ENCODE results near the gene HOMER2. TPM values are rescaled to one million over a fixed set of nuclear protein-coding genes. Genes with fewer than 3 reads are reported as not detected.

The HOMER2 gene
- total RNA-seq, 1 experiment from 2014 or later, result 14.2 TPM

DNA sequence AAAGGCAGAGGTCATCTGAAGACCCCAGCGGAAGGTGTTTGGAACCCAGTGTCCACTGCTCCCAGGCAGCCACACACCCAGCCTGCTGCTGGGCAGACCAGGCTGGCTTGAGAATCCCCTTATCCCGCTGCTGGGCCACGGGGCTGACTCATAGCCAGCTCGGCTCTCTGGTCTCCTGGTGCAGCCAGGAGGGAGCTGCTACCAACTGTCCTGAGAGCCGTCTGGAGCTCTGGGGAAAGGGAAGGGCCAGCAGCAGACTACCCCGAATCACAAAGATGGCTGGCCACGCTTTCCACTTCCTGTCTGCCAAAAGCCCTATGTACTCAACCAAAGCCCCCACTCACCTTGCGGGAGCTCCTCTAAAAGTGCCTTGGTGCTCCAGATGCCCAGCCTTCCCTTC lies 104.8 kb downstream of the HOMER2 start:
- H3K4me3 Mint-ChIP-seq, result no peak overlapping the region
- no peak overlapping the region for H3K4me2 ChIP-seq (ENCODE audit: insufficient read depth, insufficient read length, low read length)
- H3T11ph ChIP-seq (ENCODE audit: low read length), result no peak overlapping the region
- H3K23me2 ChIP-seq (ENCODE audit: insufficient read length, low read depth, low read length, poor library complexity, severe bottlenecking), result no peaks in the 10 kb centered on the region
- no peak overlapping the region for H4K5ac ChIP-seq (ENCODE audit: insufficient read length, low read depth, low read length)
- no peak overlapping the region for H3K14ac ChIP-seq (ENCODE audit: insufficient read depth, low read length)
- TF ChIP-seq, protein P1, sequence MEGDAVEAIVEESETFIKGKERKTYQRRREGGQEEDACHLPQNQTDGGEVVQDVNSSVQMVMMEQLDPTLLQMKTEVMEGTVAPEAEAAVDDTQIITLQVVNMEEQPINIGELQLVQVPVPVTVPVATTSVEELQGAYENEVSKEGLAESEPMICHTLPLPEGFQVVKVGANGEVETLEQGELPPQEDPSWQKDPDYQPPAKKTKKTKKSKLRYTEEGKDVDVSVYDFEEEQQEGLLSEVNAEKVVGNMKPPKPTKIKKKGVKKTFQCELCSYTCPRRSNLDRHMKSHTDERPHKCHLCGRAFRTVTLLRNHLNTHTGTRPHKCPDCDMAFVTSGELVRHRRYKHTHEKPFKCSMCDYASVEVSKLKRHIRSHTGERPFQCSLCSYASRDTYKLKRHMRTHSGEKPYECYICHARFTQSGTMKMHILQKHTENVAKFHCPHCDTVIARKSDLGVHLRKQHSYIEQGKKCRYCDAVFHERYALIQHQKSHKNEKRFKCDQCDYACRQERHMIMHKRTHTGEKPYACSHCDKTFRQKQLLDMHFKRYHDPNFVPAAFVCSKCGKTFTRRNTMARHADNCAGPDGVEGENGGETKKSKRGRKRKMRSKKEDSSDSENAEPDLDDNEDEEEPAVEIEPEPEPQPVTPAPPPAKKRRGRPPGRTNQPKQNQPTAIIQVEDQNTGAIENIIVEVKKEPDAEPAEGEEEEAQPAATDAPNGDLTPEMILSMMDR (conservative IDR thresholded peaks at IDR 0.05), result no peak
- no peaks in the 10 kb centered on the region for H4K20me1 ChIP-seq (ENCODE audit: control insufficient read depth, insufficient read depth, insufficient read length)
- H3K27ac ChIP-seq (ENCODE audit: insufficient read length, low read depth, low read length), result no peak overlapping the region
- H2BK5ac ChIP-seq (ENCODE audit: insufficient read length, low read length), result no peak overlapping the region
- H3K9me3 ChIP-seq (ENCODE audit: control insufficient read depth, low read depth, low read length), result no peaks in the 10 kb centered on the region
- H3K79me1 ChIP-seq (ENCODE audit: insufficient read depth, low read depth, low read length, poor library complexity, severe bottlenecking), result no peaks in the 10 kb centered on the region
- no peak overlapping the region for H3K9ac ChIP-seq (ENCODE audit: extremely low read depth, insufficient read length, low read length)
- H4K8ac ChIP-seq (replicated peaks; ENCODE audit: insufficient read length, low read depth, low read length), result no peak overlapping the region
- no peak for DNase-seq
- no peaks in the 10 kb centered on the region for H3K79me2 ChIP-seq (ENCODE audit: insufficient read depth, low read length)
- H3K27me3 Mint-ChIP-seq (ENCODE audit: low read depth), result no peaks in the 10 kb centered on the region
- H3K4me1 Mint-ChIP-seq, result peaks cover 14 to 20% of the 10 kb centered on the region in 2 experiments
- no peak overlapping the region for H2BK15ac ChIP-seq (ENCODE audit: low read depth, low read length)
- WGBS (ENCODE audit: extremely low coverage, insufficient read length, low lambda C conversion rate), result no CpG with 5 or more reads among the region's 8 CpGs
- no peak overlapping the region for H2AK5ac ChIP-seq (ENCODE audit: insufficient read length, low read length)
- H2BK120ac ChIP-seq (ENCODE audit: low read depth, low read length, poor library complexity, severe bottlenecking), result no peak overlapping the region
- H3K4ac ChIP-seq (ENCODE audit: low read depth, low read length), result no peak overlapping the region
- no peak overlapping the region for H3K23ac ChIP-seq (ENCODE audit: insufficient read length, low read depth, low read length)
- H3K36me3 Mint-ChIP-seq (ENCODE audit: insufficient read depth in 1 of 3, low read depth in 3 of 3), result no peaks in the 10 kb centered on the region
- H3K18ac ChIP-seq (ENCODE audit: insufficient read length, low read depth, low read length), result no peak overlapping the region
- no peaks in the 10 kb centered on the region for H3K9me3 Mint-ChIP-seq
- no peak overlapping the region for H2AFZ ChIP-seq (ENCODE audit: low read length)
- H3K56ac ChIP-seq (ENCODE audit: insufficient read length, low read depth, low read length), result no peak overlapping the region
- no peak overlapping the region for H2BK20ac ChIP-seq (ENCODE audit: low read depth, low read length, poor library complexity, severe bottlenecking)
- no peak overlapping the region for H2BK12ac ChIP-seq (ENCODE audit: insufficient read length, low read depth, low read length)
- peak overlapping the region in 1 of 3 experiments; percentile 18; a peak in 1 of 7 replicates for H3K27ac Mint-ChIP-seq
- no peak overlapping the region for H4K91ac ChIP-seq (ENCODE audit: insufficient read length, low read depth, low read length)
- no peaks in the 10 kb centered on the region for H3K4me1 ChIP-seq (ENCODE audit: insufficient read depth, low read length)
- no peaks in the 10 kb centered on the region for H3K27me3 ChIP-seq (ENCODE audit: insufficient read depth, low read length)

Measured in H9 (cell line).